Loucy (cell line): Measurements from ENCODE around the gene IL17RD.

ENCODE experiments used
- CTCF ChIP-seq: fragments of 200-600 bp; sonication (generic); conservative IDR thresholded peaks from 2 replicates; pipeline ENCODE4 v1.5.1; 2014; ENCODE audit warnings: mild to moderate bottlenecking, antibody characterized with exemption, low read length
- EZH2phosphoT487 ChIP-seq: fragments of 200-600 bp; IDR thresholded peaks from 2 replicates; pipeline ENCODE4 v1.6.1; 2018; ENCODE audit warnings: antibody characterized with exemption, mild to moderate bottlenecking, moderate library complexity, borderline replicate concordance

- TF ChIP-seq CTCF (peak; percentile 39), EZH2phosphoT487 (no peak)
These were observed 32.5 kb downstream of the IL17RD start for GRCh38 chr3:57132674-57133073.
